HG03045 (cell line): ENCODE measurements around the gene THSD4.
"Not testable (repeated sequence)": the region's sequence is repeated elsewhere in the genome, so short reads cannot be mapped to it uniquely, and the experiment has no call there.

Experiments
- ATAC-seq: cut with Tn5 transposase; IDR thresholded peaks from one replicate; pipeline ENCODE4 v1.9.1; 2021; ENCODE audit warnings: mild to moderate bottlenecking, moderate library complexity; ENCODE audit not compliant: unreplicated experiment

The THSD4 gene

DNA sequence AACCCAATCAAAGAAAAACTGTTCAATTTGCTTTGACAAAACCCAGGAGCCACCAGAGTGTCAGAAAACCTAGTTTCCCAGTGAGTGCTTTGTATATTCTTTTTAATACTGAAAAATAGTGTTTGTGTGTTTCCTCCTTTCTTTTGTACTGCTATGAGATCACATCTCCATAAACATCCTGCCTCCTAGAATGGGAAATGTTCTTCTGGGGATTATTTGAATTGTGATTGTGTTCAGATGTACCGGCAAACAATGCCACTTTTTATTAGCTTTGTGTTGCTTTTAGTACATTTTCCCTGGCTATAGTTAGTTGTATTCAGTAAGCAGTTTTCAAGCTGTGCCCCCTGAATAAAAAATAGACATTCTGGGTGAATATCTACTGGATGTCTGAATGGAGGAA, 547.0 kb downstream of the THSD4 start:
- ATAC-seq: no peak

DNA sequence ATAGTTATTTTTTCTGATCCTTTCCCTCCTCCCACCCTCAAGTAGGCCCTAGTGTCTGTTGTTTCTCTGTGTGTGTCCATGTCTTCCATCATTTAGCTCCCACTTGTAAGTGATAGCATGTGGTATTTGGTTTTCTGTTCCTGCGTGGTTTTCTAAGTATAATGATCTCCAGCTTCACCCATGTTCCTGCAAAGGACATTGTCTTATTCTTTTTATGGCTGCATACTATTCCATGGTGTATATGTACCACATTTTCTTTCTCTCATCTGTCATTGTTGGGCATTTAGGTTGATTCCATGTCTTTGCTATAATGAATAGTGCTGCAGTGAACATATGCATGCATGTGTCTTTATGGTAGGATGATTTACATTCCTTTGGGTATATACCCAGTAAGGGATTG, 549.4 kb downstream of the THSD4 start:
- ATAC-seq: no peak

DNA sequence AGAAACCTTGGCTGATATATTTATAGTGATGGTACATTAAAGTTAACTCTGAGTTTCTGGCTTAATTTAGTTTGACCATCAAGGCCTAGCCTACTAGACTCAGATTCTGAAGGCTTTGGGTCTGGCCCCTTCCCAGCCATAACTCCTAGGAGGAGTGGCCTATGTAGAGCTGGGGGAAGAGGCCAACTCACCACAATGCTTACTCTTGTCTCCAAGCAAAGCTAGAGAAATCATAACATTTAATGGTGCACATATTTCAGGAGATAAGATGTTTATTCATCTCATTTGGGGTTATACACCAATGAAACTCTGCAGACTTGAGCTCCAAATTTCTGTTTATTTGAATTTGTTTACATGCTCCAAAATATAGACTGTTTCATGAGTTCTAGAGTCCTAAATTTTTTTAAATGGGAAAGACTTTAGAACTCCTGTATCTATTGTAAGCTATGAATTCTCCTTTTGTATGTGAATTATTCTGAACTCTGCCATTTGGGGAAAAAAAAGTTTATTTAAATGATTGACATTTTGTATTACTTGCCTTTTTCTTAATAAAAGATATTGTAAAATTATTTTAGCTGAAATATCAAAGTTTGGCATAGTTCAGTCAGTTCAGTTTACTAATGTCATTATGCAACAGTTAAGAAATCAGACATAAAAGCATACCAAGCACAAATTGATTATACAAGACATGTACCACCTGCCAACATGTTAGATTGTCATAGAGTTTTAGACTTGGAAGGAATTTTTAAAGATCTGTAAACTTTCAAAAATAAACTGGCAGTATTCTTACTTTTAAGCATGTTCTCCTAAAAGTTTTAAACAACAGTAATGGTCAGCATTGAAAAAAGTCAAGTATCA, 551.7 kb downstream of the THSD4 start:
- no peak for ATAC-seq

DNA sequence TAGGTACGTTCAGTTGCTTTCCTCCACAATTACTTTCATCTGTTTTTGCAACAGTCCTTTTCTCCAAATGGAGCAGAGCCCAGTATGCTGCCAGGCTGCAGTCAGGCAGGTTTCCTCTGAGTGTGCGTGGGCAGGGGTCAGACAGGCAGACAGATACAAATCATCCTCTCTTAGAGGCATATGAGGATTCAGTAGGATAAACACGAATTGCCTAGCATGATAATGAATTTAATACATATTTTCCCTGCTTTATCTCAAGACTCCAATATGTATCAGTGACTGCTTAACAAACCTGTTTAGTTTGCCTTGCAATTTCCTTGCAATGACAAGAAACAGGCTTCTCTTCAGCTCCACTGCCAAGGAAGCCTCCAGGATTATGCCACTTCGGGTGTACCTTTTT, 554.4 kb downstream of the THSD4 start:
- no peak for ATAC-seq

DNA sequence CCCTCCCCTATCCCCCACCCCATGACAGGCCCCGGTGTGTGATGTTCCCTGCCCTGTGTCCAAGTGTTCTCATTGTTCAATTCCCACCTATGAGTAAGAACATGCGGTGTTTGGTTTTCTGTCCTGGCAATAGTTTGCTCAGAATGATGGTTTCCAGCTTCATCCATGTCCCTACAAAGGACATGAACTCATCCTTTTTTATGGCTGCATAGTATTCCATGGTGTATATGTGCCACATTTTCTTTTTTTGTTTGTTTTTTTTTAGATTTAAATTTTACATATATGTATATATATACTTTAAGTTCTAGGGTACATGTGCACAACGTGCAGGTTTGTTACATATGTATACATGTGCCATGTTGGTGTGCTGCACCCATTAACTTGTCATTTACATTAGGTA, 555.0 kb downstream of the THSD4 start:
- ATAC-seq: not testable (repeated sequence)

DNA sequence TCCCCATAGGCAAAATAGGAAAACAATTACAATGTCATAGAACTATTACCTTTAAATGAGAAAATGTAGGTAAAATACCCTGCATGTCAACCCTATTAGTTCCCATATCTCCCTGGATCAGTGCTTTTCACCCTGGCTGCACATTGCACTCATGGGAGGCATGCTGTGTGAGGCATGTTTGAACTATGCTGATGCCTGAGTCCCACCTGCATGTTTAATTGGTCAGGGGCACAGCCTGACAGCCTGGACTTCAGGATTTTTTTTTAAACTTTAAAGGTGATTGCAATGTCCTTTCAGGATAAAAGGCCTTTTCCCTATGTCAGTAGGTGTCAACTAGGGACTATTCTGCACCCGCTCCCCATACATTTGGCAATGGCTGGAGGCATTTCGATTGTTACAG, 559.1 kb downstream of the THSD4 start:
- ATAC-seq: no peak

DNA sequence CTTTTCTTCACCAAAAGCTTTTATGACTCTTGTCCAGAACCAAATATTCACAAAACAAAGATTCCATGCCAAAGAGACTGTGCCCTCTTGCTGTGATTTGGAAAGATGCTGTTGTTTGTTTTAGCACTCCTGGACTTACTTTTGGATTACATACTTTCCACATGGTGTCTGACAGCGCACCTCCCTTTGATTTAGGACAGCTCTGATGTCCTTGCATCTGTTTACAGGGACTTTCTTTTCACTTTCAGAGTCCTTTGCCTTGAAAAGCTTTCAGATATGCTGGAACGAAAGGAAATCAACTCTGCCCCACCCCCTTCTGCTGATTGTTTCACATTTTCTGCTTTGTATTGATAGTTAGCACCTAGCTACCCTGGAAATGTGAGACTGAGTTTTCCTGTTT, 562.1 kb downstream of the THSD4 start:
- ATAC-seq: no peak

DNA sequence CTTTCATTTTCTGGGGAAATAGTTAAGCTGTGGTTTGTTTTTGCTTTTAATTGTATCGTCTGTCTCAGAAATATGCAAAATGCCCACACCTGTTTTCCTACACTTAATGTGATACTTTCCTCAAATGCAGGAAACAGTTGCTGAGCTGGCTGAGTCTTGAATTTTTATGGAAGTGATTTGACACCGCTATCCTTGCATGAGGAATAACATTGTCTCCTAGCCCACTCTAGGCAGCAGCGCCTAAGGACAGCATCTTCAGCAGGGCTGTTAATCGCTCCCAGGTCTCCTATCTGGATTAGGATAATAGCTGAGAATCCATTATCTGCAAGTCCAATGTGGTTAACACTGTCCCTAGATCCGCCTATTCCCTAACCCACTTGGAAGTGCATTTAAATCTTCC, 562.5 kb downstream of the THSD4 start:
- ATAC-seq: no peak

DNA sequence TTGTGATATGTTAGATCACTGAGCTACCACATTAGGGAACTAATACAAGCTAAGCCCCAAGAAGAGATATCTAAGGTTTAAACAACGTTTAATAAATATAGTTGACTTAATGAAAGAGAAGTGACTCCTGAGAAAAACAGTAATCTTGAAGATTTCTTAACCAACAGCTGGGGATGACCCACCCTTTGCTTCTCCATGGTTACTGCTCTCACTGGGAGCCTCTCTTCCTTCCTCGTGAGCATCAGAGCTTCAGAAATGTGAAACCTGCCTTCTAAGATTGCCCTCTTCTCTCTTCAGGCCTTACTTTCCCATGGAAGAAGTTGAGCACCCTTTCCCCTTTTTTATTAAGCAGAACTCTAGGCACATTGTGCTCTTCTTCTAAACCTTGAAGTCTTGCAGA, 562.9 kb downstream of the THSD4 start:
- ATAC-seq: no peak

DNA sequence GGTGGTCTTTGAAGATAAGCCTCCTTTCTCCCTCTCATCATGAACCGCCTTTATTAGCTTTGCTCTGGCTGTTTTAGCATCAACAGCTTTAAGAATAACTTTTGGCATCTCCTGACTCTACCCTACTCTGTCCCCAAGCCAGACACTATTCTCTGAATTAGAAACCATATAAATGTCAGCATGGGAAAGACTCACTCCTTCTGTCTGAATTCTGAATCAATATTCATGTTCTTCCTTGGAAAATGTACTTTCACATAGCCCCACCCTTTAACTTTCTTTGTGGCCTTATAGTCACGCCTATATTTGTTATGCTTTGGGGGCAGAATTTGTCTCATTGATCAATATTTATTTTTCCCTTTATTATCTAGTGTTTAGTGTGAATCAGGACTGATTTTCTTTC, 563.3 kb downstream of the THSD4 start:
- ATAC-seq: no peak

DNA sequence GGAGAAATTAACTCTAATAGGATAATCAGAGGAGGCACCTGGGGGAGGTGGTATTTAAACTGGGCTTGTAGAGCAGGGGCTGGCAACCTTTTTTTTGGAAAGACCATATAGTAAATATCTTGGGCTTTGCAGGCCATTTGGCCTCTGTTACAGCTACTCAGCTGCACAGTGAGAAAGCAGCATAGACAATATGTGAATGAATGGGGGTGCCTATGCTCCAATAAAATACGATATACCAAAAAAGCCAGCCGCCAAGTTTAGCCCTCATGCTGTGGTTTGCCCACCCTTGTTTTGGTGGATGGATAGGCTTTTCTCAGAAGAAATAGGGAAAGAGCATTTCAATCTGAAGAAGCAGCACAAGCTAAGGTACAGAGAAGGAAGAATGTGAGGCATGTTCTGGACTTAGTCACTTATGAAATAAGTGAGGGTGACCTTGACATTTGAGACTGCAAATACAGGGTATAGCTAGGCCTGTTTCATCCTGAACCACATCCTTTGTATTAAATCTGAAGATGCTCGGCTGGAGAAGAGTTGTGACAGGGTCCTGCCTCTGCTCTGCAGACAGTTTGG, 564.0 kb downstream of the THSD4 start:
- no peak for ATAC-seq

DNA sequence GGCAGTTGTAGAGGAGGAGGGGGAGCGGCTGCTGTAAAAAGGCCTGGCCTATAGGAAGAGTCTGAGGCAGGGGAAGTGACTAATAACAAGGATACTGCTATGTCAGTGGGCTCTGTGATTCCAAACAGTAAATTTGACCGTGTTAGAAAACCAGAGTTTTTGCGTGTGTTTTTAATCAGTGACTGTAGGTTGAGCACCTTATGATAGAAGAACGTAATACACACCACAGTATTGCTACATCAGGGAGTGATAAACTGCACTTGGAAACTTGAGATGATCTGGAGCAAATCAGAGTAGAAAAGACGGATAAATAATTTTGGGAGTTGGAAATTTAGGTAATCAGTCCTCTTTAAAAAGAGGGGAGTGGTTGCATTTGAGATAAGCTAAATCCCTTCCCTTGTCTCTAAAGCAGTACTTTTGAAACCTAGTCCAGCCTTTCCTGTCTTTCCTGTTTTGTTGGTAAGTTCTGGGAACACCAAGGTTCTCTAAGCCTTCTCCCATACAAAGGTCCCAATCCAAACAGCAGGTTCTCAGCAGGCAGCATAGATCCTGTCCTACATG, 564.6 kb downstream of the THSD4 start:
- no peak for ATAC-seq

DNA sequence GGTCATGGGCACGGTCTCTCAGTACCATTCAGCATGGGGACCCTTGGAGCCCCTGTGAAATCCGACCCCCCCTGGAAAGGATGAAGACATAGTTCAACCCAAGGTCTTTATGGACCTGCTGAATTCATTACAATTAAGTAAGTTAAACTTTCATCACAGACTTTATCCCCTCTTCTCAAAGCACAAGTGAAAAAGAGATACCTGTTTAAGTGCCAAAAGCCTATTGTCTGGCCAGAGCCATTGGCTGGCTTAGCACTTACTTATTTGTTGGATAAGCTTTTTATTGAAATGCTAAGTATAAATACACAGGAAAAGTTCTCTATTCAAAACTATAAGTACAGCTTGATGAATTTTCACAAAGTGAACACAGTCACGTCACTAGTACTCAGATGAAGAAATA, 566.7 kb downstream of the THSD4 start:
- ATAC-seq: no peak

DNA sequence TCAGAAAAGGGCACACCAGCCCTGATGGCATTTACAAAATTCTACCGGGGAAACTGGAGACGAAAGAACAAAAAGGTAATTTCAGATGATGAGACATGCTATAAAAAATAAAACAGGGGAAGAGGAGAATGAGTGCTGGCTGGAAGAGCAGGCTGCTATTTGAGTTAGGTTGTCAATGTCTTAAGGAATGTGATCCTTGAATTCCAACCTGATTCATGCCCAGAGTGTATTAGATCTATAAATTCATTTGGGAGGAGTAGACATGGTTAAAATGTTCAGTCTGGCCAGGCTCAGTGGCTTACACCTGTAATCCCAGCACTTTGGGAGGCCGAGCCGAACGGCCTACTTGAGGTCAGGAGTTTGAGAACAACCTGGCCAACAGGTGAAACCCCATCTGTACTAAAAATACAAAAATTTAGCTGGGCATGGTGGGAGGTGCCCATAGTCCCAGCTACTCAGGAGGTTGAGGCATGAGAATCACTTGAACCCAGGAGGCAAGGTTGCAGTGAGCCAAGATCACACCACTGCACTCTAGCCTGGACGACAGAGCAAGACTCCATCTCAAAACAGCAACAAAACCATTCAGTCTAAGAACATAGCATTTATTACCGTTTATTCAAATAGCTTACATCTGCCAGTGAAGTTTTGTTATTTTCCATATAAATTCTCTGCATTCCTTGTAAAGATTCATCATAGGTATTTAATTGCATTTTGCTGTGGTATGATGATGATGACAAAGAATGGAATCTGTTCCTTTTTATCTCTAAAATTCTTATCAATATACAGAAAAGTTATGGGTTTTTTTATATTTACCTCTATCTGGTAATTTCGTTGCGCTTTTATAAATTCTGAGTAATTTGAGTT, 568.4 kb downstream of the THSD4 start:
- no peak for ATAC-seq

DNA sequence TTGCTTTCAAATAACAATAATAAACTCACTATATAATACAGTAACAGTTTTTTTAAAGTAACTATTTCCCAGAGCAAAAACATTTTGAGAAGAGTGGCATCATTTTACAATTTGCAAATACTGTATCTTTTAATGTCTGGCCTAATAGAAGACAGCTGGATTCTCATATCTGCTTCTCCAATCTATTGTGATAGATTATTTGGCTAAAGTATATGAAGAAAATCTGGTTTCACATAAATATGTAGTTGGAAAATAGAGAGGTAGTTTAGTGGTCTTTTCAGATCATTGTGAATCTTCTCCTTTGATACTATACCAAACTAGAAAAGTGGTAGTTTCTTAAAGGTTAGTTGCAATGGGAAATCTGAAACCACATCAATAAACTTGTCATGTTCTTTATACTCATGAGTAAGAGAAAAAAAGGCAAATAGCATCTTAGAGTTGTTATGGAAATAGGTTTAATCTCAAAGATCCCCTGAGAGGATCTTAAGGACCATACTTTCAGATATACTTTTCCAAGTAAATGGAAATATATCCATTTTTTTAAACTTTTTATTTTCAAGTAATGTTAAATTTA, 570.2 kb downstream of the THSD4 start:
- ATAC-seq: no peak

DNA sequence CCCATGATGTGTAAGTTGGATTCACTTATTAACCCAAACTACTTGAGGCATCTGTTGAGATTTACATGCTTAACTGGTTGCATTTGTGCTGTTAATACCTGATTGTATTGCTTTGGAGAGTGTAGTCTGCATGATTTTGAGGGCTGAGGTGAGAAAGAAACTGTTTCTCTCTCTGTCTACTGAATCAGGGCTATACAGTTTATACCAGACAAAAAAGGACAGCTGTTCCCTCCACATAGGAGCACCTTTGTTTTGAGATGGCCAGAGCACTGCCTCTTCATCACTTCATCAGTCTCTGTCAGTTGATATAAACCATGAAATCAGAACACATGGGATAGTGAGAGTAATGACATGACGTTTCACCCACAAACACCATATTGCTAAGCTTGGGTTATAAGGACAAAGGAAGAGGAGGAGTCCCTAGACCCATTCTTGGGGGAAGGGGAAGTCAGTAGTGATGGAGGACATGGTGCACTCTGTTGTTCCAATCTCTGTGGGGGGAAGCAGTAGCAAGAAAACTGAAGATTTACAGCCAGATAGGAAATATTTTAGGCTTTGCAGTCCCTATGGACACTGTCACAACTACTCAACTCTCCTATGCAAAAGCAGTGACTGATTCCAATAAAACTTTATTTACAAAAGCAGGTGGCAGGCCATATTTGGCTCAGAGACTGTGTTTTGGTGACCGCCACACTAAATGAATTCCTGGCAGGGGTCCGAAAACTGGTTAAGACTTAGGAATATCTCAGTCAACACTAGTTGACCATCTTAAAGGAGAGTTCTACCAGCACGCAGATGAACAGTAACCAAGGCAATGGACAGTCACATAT, 571.2 kb downstream of the THSD4 start:
- ATAC-seq: no peak

DNA sequence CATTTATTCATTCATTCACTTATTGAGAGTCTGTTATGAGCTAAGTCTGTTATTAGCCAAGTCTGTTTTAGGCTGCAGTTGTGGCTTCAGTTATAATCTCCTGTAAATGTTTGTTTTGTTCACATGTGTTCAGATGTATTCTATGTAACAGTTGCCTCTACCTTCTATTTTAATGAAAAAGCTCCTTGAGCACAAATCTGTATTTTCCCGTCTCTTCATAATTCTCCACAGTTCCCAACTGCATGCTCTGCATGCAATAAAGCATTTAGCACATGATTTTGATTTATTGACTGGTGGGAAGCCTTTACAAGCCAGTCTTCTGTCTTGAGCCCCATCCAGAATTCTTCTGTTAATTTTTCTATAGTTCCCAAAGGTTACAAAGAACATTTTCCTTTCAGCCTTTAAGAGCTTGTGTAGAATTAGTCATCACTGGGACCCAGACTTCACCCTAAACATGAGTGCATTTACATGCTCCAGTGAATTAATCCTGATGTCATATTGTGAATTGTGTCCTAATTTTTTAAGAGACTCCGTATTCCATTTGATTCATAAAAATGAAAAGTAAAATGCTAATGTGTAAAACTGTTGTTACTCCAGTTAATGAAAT, 572.7 kb downstream of the THSD4 start:
- ATAC-seq: no peak

DNA sequence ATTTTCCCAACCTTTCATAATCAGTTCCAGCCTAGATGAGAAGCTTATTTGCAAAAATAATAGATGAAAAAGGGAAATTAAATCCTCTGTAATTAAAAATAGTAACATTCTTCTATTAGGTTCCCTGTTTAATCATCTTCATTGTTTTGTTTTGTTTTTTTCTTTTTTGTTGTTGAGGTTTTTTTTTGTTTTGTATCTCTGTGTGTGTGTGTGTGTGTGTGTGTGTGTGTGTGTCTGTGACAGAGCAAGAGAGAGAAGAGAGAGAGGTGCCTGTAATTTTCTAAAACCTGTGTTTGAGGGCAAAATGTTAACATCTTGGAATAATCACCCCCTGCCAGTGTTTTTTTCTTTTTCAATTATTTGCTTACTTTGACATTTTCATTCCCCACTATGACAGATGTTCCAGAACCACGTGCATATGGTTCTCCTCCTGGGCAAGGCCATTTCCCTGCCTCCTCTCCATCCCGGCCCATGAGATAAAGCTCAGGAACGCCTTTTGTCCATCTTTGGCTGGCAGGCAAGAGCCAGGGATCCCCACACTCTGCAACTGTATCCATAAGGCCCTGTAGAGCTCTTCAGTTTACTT, 573.3 kb downstream of the THSD4 start:
- ATAC-seq: no peak

DNA sequence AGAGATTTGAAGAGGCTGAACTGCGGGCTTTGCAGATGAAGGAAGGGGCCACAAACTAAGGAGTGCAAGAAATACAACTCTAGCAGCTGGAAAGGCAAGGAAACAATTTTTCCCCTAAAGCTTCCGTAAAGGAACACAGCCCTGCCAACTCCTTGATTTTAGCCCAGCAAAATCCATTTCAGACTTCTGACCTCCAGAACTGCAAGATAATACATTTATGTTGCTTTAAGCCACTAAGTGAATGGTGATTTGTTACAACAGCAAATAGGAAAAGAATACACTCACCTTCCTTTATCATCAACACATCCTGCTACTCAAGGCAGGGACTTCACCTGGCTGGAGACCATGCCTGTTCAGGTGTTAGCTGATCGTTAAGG, 575.8 kb downstream of the THSD4 start:
- no peak for ATAC-seq
